Measurements from ENCODE around the gene CD164.

GRCh38 chr6:109411034-109411433 is 28.8 kb upstream of the CD164 start:
- TF ChIP-seq GABPA (IDR thresholded peaks at IDR 0.05; ENCODE audit: low read depth): no peak
- no peak for TF ChIP-seq CTCF (IDR thresholded peaks at IDR 0.05)
